Measurements from ENCODE around the gene CNTN4. TPM values are rescaled to one million over a fixed set of nuclear protein-coding genes. Genes with fewer than 3 reads are reported as not detected.

Gene CNTN4
- total and polyA plus RNA-seq, 2 experiments from 2014 or later, result 0.91 to 4.0 TPM

- TF ChIP-seq EZH2 (IDR thresholded peaks at IDR 0.05; ENCODE audit: low read depth, unreplicated experiment) (no peak), NANOG (IDR thresholded peaks at IDR 0.05; ENCODE audit: borderline replicate concordance) (no peak), ZNF114 (CRISPR knock-in tag; IDR thresholded peaks at IDR 0.05) (no peak), REST (IDR thresholded peaks at IDR 0.05; ENCODE audit: unreplicated experiment) (no peak)
Measured at GRCh38 chr3:2061360-2061759, 37.3 kb upstream of the CNTN4 start (continued).

- Histone ChIP-seq H3K9me2 (ENCODE audit: insufficient read depth) (no peaks in the 10 kb centered on the region), H3K27me3 (ENCODE audit: insufficient read depth) (no peaks in the 10 kb centered on the region)
- no peak for ATAC-seq
- TF ChIP-seq CTCF (conservative IDR thresholded peaks at IDR 0.05; ENCODE audit: low read depth in 2 of 2) (no peak), JUNB (IDR thresholded peaks at IDR 0.05; ENCODE audit: unreplicated experiment) (no peak), NANOG (IDR thresholded peaks at IDR 0.05; ENCODE audit: borderline replicate concordance) (no peak), CREB1 (CRISPR knock-in tag; IDR thresholded peaks at IDR 0.05; ENCODE audit: low read depth) (no peak), EZH2 (IDR thresholded peaks at IDR 0.05; ENCODE audit: low read depth, unreplicated experiment) (no peak), EZH2phosphoT487 (IDR thresholded peaks at IDR 0.05; ENCODE audit: unreplicated experiment) (no peak), ZNF331 (CRISPR knock-in tag; IDR thresholded peaks at IDR 0.05; ENCODE audit: low read depth) (no peak), ZNF462 (CRISPR knock-in tag; IDR thresholded peaks at IDR 0.05) (no peak), POLR2AphosphoS5 (IDR thresholded peaks at IDR 0.05; ENCODE audit: low read depth) (no peak), ETS1 (IDR thresholded peaks at IDR 0.05) (no peak), ZNF114 (CRISPR knock-in tag; IDR thresholded peaks at IDR 0.05) (no peak)
Measured at GRCh38 chr3:2071531-2071930, 27.1 kb upstream of the CNTN4 start.

More at GRCh38 chr3:2071531-2071930, 27.1 kb upstream of the CNTN4 start:
- no peaks in the 10 kb centered on the region for H3F3A ChIP-seq (replicated peaks; ENCODE audit: low read depth)
- no peaks in the 10 kb centered on the region for H4K20me1 ChIP-seq (replicated peaks; ENCODE audit: insufficient read depth)
- peaks cover 22% of the 10 kb centered on the region; the same call in 2 of the 3 replicates for H3K36me3 Mint-ChIP-seq (ENCODE audit: low read depth)
- H3K27me3 Mint-ChIP-seq (ENCODE audit: insufficient read depth, low read depth, poor library complexity), result no peaks in the 10 kb centered on the region
- no peak overlapping the region for H3K27ac Mint-ChIP-seq
- peaks cover 97% of the 10 kb centered on the region for H3K9me3 Mint-ChIP-seq
- H3K79me2 ChIP-seq (replicated peaks; ENCODE audit: insufficient read depth), result no peaks in the 10 kb centered on the region
- no peak overlapping the region for H3K4me3 ChIP-seq
- no peak overlapping the region for H3K4me2 ChIP-seq
- no peaks in the 10 kb centered on the region for H3K4me1 ChIP-seq (ENCODE audit: insufficient read depth)
- H3K27ac ChIP-seq (ENCODE audit: low read depth), result no peak overlapping the region
- H3K4me3 Mint-ChIP-seq, result no peak overlapping the region
- DNase-seq (ENCODE audit: low spot score), result no peak
- no peaks in the 10 kb centered on the region for H3K36me3 ChIP-seq (ENCODE audit: insufficient read depth)
- H3K4me1 Mint-ChIP-seq, result no peaks in the 10 kb centered on the region
- H2AFZ ChIP-seq, result no peak overlapping the region

Data from GM23338 (cell line).